GM11168 (cell line): ENCODE data around the gene ZNG1A.
"Not testable (repeated sequence)": the region's sequence is repeated elsewhere in the genome, so short reads cannot be mapped to it uniquely, and the experiment has no call there.

Experiments
- in situ Hi-C: fragments of 300-500 bp; cut with MboI; formaldehyde crosslinking; loops from one replicate; pipeline ENCODE4 v1.12.0; 2022; ENCODE audit warnings: low sequenced_read_pairs; ENCODE audit not compliant: unreplicated experiment

The ZNG1A gene

GRCh38 chr9:199601-200000 is 20.7 kb upstream of the ZNG1A start:
- in situ Hi-C loops, result not testable (repeated sequence)

- in situ Hi-C loops, result not testable (repeated sequence)
These were observed 573 bp downstream of the ZNG1A start for GRCh38 chr9:178140-178825.

- in situ Hi-C loops, result not testable (repeated sequence)
These were observed 9.1 kb downstream of the ZNG1A start for GRCh38 chr9:169757-170156.

- in situ Hi-C loops, result not testable (repeated sequence)
These were observed 19.0 kb downstream of the ZNG1A start for GRCh38 chr9:159871-160270.

GRCh38 chr9:151173-151572 is 27.7 kb downstream of the ZNG1A start:
- in situ Hi-C loops, result not testable (repeated sequence)

- in situ Hi-C loops, result not testable (repeated sequence)
These were observed 39.0 kb downstream of the ZNG1A start for GRCh38 chr9:139880-140279.

- in situ Hi-C loops, result not testable (repeated sequence)
These were observed 60.8 kb downstream of the ZNG1A start, which contains the start of gene FOXD4 for GRCh38 chr9:117995-118467. FOXD4 (minus strand) TSS chr9:118417; CDS start chr9:118119, 298 bp downstream.

- in situ Hi-C loops, result not testable (repeated sequence)
These were observed 61.5 kb downstream of the ZNG1A start for GRCh38 chr9:117144-117994.

- in situ Hi-C loops, result not testable (repeated sequence)
These were observed 62.4 kb downstream of the ZNG1A start for GRCh38 chr9:116239-117077.

GRCh38 chr9:115118-115451 is 63.8 kb downstream of the ZNG1A start:
- in situ Hi-C loops, result not testable (repeated sequence)

GRCh38 chr9:114267-115117 is 64.4 kb downstream of the ZNG1A start:
- in situ Hi-C loops, result not testable (repeated sequence)

- in situ Hi-C loops, result not testable (repeated sequence)
These were observed 65.2 kb downstream of the ZNG1A start for GRCh38 chr9:113468-114266.

- in situ Hi-C loops, result not testable (repeated sequence)
These were observed 66.0 kb downstream of the ZNG1A start for GRCh38 chr9:112589-113467.

- in situ Hi-C loops, result not testable (repeated sequence)
These were observed 68.2 kb downstream of the ZNG1A start for GRCh38 chr9:110672-111071.

- in situ Hi-C loops, result not testable (repeated sequence)
These were observed 69.3 kb downstream of the ZNG1A start for GRCh38 chr9:109540-109939.

- in situ Hi-C loops, result not testable (repeated sequence)
These were observed 69.9 kb downstream of the ZNG1A start for GRCh38 chr9:108742-109495.

GRCh38 chr9:105991-106390 is 72.9 kb downstream of the ZNG1A start:
- in situ Hi-C loops, result not testable (repeated sequence)
